Peyer's patch (tissue), 4 donors: ENCODE results near the gene SLC16A3.

Experiments used
- CTCF ChIP-seq, 6 experiments: fragments of 450-650 bp in 4 of 6; fragments of 200-600 bp in 2 of 6; sonication (generic) in 1 of 6; IDR thresholded peaks; one replicate each; pipeline ENCODE4 v1.5.1; 2017 to 2019; ENCODE audit warnings: antibody characterized with exemption in 6 of 6, mild to moderate bottlenecking in 3 of 6, moderate library complexity in 1 of 6
- POLR2A ChIP-seq, 2 donors: fragments of 450-650 bp; IDR thresholded peaks; one replicate each; pipeline ENCODE4 v1.5.1; 2017; ENCODE audit warnings: antibody characterized with exemption in 2 of 2, mild to moderate bottlenecking in 2 of 2, moderate library complexity in 2 of 2

- no peak for TF ChIP-seq POLR2A (IDR thresholded peaks at IDR 0.05)
- no peak for TF ChIP-seq CTCF (IDR thresholded peaks at IDR 0.05)
Observed at GRCh38 chr17:82179946-82180475, 48.8 kb upstream of the SLC16A3 start.
